ENCODE results near the gene DDX51.

Gene DDX51

DNA sequence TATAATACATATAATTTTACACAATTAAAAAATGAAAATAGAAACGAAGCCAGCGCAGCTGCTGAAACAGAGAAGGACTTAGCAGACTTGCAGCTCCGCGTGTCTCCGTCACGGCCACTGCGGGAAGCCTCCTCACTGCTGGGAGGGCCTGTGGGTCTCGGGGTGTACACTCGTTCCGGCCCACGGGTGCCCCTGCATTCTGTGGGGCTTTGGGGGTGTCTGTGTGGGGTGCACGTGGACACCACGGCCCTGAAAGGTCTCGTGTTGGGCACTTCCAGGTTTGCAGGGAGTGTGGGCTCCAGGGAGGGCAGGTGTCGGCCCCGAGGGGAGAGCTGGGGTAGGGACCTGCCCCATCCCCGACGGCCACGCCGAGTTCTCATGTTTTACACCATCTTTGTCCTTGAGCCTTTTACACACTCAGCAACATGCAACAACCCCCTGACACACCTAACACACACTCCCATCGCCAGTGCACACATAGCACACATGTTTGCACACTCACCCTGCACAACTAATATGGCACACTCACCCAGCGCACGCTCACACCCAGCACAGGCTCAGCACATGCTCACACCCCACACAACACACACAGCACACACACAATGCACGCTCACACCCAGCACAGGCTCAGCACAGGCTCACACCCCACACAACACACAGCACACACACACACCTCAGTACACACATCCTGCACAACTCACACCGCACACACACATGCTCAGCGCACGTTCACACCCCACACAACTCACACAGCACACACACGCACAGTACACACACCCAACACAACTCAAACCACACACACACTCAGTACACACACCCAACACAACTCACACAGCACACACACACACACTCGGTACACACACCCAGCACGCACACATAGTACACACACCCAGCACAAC, 36.8 kb upstream of the DDX51 start:
- no peak for DNase-seq
- in situ Hi-C loops (cut with HindIII; ENCODE audit: low pct_ligation_motif_present, low pct_unique_long_range_greater_than_20kb, low sequenced_read_pairs) = no loop called here

- no peak for DNase-seq
- in situ Hi-C loops (cut with HindIII; ENCODE audit: low pct_ligation_motif_present, low pct_unique_long_range_greater_than_20kb, low sequenced_read_pairs) = no loop called here
Measured at GRCh38 chr12:132179431-132180362, 35.6 kb upstream of the DDX51 start.

DNA sequence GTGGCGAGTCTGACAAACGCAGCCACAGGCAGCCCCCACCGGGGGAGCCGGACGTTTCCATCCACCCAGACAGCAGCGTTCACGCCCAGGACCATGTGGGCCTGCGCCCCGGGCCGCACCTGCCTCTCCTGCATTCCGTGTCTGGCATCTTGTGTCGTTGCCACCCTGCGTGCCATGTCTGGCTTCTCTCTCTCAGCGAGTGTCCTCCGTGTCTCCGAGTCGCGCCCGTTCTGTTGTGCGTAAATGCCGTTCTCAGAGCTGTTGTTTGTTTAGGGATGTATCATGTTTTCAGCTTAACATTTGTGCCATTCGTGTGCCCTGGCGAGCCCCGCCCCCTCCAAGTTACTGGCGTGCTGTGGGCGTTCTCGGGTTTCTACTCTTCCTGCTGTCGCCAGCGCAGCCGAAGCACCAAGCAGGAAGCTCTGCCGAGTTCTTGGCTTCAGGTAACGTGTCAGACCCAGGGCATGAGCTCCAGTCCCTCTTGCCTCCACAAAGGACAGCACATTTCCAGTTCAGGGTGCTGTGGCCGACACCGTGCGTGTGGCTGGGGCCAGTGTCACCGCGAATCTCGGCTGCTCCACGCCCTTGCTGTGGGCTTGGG, 34.8 kb upstream of the DDX51 start:
- in situ Hi-C loops (cut with HindIII; ENCODE audit: low pct_ligation_motif_present, low pct_unique_long_range_greater_than_20kb, low sequenced_read_pairs) = no loop called here
- DNase-seq = no peak

DNA sequence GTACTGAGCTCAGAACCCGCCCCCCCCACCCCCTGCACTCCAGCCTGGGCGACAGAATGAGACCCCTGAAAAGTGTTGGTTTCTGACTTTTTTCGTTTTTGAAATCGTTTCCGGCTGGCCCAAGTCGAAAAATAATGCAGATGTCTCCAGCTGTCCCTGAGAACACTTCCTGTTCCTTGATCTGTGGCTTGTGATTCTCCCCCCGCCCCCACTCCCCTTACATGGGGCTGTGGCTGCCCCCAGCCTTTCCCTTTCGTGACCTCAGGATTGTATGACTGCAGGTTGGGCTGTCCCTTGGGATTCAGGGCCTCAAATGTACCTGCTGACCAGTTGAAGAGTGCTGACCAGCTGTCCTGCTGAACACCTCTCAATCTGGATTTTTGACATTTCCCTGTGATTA, 34.2 kb upstream of the DDX51 start:
- in situ Hi-C loops (cut with HindIII; ENCODE audit: low pct_ligation_motif_present, low pct_unique_long_range_greater_than_20kb, low sequenced_read_pairs) = no loop called here
- DNase-seq = no peak

GRCh38 chr12:132176920-132177551, 32.9 kb upstream of the DDX51 start:
- in situ Hi-C loops (cut with HindIII; ENCODE audit: low pct_ligation_motif_present, low pct_unique_long_range_greater_than_20kb, low sequenced_read_pairs) = no loop called here
- DNase-seq = no peak

DNA sequence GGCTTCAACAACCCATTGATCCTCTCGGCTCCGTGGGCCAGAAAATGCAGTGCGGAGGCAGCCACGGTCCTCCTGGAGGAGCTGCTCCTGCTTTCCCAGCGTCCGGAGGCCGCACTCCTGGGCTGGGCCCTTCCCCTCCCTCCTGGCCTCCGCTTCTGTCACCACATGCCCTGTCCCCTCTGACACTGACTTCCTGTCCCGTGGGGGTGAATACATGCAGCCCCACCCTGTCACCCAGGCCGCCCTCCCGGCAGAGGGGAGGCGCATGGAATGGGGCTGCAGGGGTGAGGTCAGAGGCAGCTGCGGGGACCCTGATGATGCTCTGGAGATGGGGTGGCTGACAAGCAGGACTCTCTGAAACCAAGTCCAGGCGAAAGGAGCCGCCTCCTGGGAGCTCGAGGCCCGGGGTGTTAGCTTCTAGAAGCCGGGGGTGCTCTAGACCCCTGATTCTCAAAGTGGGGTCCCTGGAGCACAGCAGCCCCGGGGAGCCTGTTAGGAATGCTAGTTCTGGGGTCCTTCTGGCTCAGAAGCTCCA, 32.3 kb upstream of the DDX51 start:
- DNase-seq = no peak
- in situ Hi-C loops (cut with HindIII; ENCODE audit: low pct_ligation_motif_present, low pct_unique_long_range_greater_than_20kb, low sequenced_read_pairs) = no loop called here

DNA sequence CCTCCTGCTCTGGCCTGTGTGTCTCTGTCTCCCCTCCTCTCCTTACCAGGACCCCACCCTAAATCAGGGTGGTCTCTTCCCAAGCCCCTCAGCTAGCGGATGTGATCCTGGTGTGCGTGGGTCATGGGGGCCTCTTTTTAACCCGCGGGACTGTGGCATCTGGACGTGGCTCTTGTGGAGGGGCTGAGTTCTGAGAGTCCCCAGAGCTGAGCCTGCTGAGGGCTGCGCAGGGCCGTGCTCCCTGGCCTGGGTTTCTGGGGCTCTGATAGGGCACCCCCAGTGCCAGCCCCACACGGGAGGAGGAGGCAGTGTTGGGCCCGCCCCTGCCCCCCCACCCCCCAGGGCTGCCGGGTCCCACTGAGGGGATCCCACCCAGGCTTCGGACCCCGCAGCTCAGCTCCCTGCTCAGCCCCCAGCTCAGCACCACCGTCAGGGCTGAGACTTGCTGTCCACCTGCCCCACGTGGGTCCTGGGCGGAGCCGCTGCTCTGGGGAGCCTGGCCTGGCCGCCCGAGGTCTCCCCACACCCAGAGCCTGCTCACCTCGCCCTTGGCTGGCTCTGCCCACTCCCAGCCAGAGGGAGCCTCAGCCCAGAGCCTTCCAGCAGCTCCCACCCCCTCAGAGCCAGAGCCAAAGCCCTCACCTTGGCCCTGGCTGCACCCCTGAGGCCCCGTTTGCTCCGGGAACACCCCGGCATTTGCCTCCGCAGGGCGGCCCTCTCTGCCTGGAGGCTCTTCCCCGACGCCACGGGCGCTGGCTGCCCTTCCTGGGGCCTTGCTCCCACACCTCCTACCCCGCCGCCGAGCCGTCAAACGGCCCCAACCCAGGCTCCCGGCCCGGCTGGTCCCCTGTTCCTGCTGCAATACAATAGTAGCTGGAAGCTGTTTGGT, 31.6 kb upstream of the DDX51 start:
- in situ Hi-C loops (cut with HindIII; ENCODE audit: low pct_ligation_motif_present, low pct_unique_long_range_greater_than_20kb, low sequenced_read_pairs) = no loop called here
- DNase-seq = no peak

DNA sequence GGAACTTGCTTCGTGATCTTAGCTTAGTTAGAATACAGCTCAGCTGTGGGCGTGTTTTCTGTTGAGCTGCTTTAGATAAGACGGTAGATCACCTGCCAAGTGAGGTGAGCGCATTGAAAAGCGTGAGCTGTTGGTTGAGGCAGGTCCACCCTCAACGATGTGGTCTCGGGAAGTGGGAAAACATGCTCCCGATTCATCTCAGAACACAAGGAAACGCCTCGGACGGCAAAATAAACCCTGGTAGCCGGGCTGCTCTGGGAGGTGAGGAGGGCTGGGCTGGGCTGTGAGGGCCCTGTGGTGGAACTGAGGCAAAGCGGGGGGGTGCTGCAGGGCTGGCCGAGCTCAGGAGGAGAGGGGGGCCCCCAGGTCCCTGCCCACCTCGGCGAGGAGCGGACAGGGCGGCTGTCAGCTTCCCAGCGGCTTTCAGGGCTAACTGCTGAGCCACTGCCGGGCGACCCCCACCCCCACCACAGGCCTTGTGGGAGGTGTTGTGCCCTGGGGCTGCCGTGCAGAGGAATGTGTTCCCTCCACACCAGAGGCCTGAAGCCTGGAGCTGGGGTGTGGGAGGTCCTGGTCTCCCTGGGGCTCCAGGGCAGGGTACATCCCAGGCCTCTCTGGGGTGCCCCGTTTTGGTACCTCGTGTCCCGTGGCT, 30.8 kb upstream of the DDX51 start:
- no peak for DNase-seq
- in situ Hi-C loops (cut with HindIII; ENCODE audit: low pct_ligation_motif_present, low pct_unique_long_range_greater_than_20kb, low sequenced_read_pairs) = no loop called here

- in situ Hi-C loops (cut with HindIII; ENCODE audit: low pct_ligation_motif_present, low pct_unique_long_range_greater_than_20kb, low sequenced_read_pairs) = no loop called here
- no peak for DNase-seq
Measured at GRCh38 chr12:132174015-132174838, 30.1 kb upstream of the DDX51 start.

GRCh38 chr12:132173135-132174014, 29.3 kb upstream of the DDX51 start:
- DNase-seq = no peak
- in situ Hi-C loops (cut with HindIII; ENCODE audit: low pct_ligation_motif_present, low pct_unique_long_range_greater_than_20kb, low sequenced_read_pairs) = no loop called here

- in situ Hi-C loops (cut with HindIII; ENCODE audit: low pct_ligation_motif_present, low pct_unique_long_range_greater_than_20kb, low sequenced_read_pairs) = no loop called here
- DNase-seq = no peak
Measured at GRCh38 chr12:132172619-132173018, 28.5 kb upstream of the DDX51 start.

- in situ Hi-C loops (cut with HindIII; ENCODE audit: low pct_ligation_motif_present, low pct_unique_long_range_greater_than_20kb, low sequenced_read_pairs) = no loop called here
- no peak for DNase-seq
Measured at GRCh38 chr12:132171968-132172521, 27.9 kb upstream of the DDX51 start.

GRCh38 chr12:132171293-132171967, 27.3 kb upstream of the DDX51 start:
- no peak for DNase-seq

GRCh38 chr12:132170637-132171292, 26.6 kb upstream of the DDX51 start:
- no peak for DNase-seq

More at GRCh38 chr12:132171293-132171967, 27.3 kb upstream of the DDX51 start:
- in situ Hi-C loops (cut with HindIII; ENCODE audit: low pct_ligation_motif_present, low pct_unique_long_range_greater_than_20kb, low sequenced_read_pairs) = no loop called here

More at GRCh38 chr12:132170637-132171292, 26.6 kb upstream of the DDX51 start:
- in situ Hi-C loops (cut with HindIII; ENCODE audit: low pct_ligation_motif_present, low pct_unique_long_range_greater_than_20kb, low sequenced_read_pairs) = no loop called here
